Panc1 (cell line): Measurements from ENCODE around the gene COX5A. TPM values are rescaled to one million over a fixed set of nuclear protein-coding genes. Genes with fewer than 3 reads are reported as not detected.

Source experiments
- ATAC-seq: fragments of 200-7000 bp; cut with Tn5 transposase; 2 replicates; pipeline ENCODE4 v1.9.1; 2020; ENCODE audit warnings: mild to moderate bottlenecking, moderate library complexity
- BruUV-seq: library from RNA; stranded (reverse); fragments of 400-500 nt; replicated peaks from 2 replicates; lab custom pipeline; 2021; lab: Mats Ljungman, UMichigan
- CTCF ChIA-PET: fragments of 300-600 bp; sonication (Branson Sonifier 250); formaldehyde crosslinking; loops from one replicate; lab custom pipeline; 2022; ENCODE audit warnings: antibody characterized with exemption; lab: Charles Lee
- POLR2A ChIA-PET: fragments of 300-600 bp; sonication (Branson Sonifier 250); formaldehyde crosslinking; loops from one replicate; lab custom pipeline; 2022; ENCODE audit warnings: antibody characterized with exemption; lab: Charles Lee
- DNase-seq: peaks from one replicate; pipeline ENCODE4 v3.0.0-alpha.2; 2010; ENCODE audit warnings: low read depth, low spot score
- H3K27ac ChIP-seq: 2 replicates; pipeline ENCODE4 v1.5.1; 2011; ENCODE audit warnings: mild to moderate bottlenecking, low read length, inconsistent platforms
- H3K27me3 ChIP-seq: fragments of 200-500 bp; sonication (Bioruptor generic); 2 replicates; pipeline ENCODE4 v1.6.0; 2014; ENCODE audit warnings: low read length, inconsistent platforms; ENCODE audit not compliant: control insufficient read depth, insufficient read depth
- H3K36me3 ChIP-seq: fragments of 200-500 bp; sonication (Bioruptor generic); 2 replicates; pipeline ENCODE4 v1.5.1; 2014; ENCODE audit warnings: inconsistent platforms, mild to moderate bottlenecking, low read length, moderate library complexity; ENCODE audit not compliant: control insufficient read depth, insufficient read depth
- H3K4me1 ChIP-seq: 2 replicates; pipeline ENCODE4 v1.5.1; 2011; ENCODE audit warnings: inconsistent platforms, mild to moderate bottlenecking, low read length, moderate library complexity; ENCODE audit not compliant: control insufficient read depth, insufficient read depth
- H3K4me3 ChIP-seq, 2 experiments: 2 replicates each; pipeline ENCODE4 v1.5.1; 2011 to 2012; ENCODE audit warnings: low read depth in 2 of 2, low read length in 2 of 2, mild to moderate bottlenecking in 2 of 2, inconsistent platforms in 1 of 2, moderate library complexity in 1 of 2
- H3K9me3 ChIP-seq: fragments of 200-500 bp; sonication (Bioruptor generic); 2 replicates; pipeline ENCODE4 v1.5.1; 2014; ENCODE audit warnings: low read depth, mild to moderate bottlenecking, inconsistent platforms, low read length, moderate library complexity; ENCODE audit not compliant: control insufficient read depth, insufficient read depth
- CTCF ChIP-seq: fragments of 450-650 bp; IDR thresholded peaks from 2 replicates; pipeline ENCODE4 v1.5.1; 2017; ENCODE audit warnings: mild to moderate bottlenecking
- POLR2AphosphoS5 ChIP-seq: IDR thresholded peaks from 2 replicates; pipeline ENCODE4 v1.6.1; 2012; ENCODE audit warnings: mild to moderate bottlenecking, low read depth, low read length, moderate library complexity
- REST ChIP-seq, 2 experiments: IDR thresholded peaks; 2 replicates each; pipeline ENCODE4 v1.6.1; 2011 to 2012; ENCODE audit warnings: low read depth in 2 of 2, control low read depth in 1 of 2, low read length in 1 of 2, mild to moderate bottlenecking in 1 of 2, moderate library complexity in 1 of 2; ENCODE audit not compliant: insufficient read depth in 1 of 2
- SIN3A ChIP-seq: IDR thresholded peaks from 2 replicates; pipeline ENCODE4 v1.6.1; 2012; ENCODE audit warnings: low read depth, mild to moderate bottlenecking, low read length, moderate library complexity, borderline replicate concordance; ENCODE audit not compliant: insufficient read depth
- TCF7L2 ChIP-seq: IDR thresholded peaks from 2 replicates; pipeline ENCODE4 v1.6.1; 2011; ENCODE audit warnings: mild to moderate bottlenecking, low read depth, low read length, inconsistent platforms
- in situ Hi-C: cut with HindIII; loops from 2 replicates; pipeline ENCODE4 v1.10.0; 2016; ENCODE audit warnings: low sequenced_read_pairs, low pct_unique_long_range_greater_than_20kb
- intact Hi-C: fragments of 100-400 bp; cut with micrococcal nuclease; formaldehyde crosslinking; loops from one replicate; pipeline ENCODE4 v1.10.0; 2022; ENCODE audit not compliant: unreplicated experiment
- total RNA-seq: library from RNA; stranded (reverse); gene quantifications from one replicate; pipeline ENCODE4 v1.2.1, GENCODE V29; 2021; ENCODE audit not compliant: unreplicated experiment

COX5A gene
- total RNA-seq, 1 experiment from 2014 or later: 353 TPM

- ChIA-PET POLR2A (no interaction called here), CTCF (no interaction called here)
- TSS peak; percentile 48 for BruUV-seq
- intact Hi-C loops: no loop called here
- H3K27ac ChIP-seq: no peak overlapping the region
- H3K36me3 ChIP-seq: peaks cover 26% of the 10 kb centered on the region
- no peaks in the 10 kb centered on the region for H3K4me1 ChIP-seq
- in situ Hi-C loops: no loop called here
- H3K27me3 ChIP-seq: no peaks in the 10 kb centered on the region
- no peak for DNase-seq
- no peak overlapping the region for H3K4me3 ChIP-seq
- no peaks in the 10 kb centered on the region for H3K9me3 ChIP-seq
- ATAC-seq: no peak
- TF ChIP-seq TCF7L2 (no peak), CTCF (no peak), POLR2AphosphoS5 (no peak), SIN3A (no peak), REST (IDR thresholded peaks at IDR 0.05; ENCODE audit: insufficient read depth in 1 of 2, low read depth in 2 of 2, low read length in 1 of 2) (no peak)
Observed at GRCh38 chr15:74928771-74929198, 9.1 kb downstream of the COX5A start.

GRCh38 chr15:74924525-74924924 is 13.3 kb downstream of the COX5A start:
- no peak for TF ChIP-seq REST (IDR thresholded peaks at IDR 0.05; ENCODE audit: insufficient read depth in 1 of 2, low read depth in 2 of 2, low read length in 1 of 2)
- no peak for TF ChIP-seq POLR2AphosphoS5
- TF ChIP-seq TCF7L2: no peak
- ATAC-seq (no peak), DNase-seq (no peak)
- intact Hi-C loops (no loop called here), in situ Hi-C loops (no loop called here)
- BruUV-seq: TSS peak; percentile 19
- H3K4me1 ChIP-seq: no peaks in the 10 kb centered on the region
- H3K4me3 ChIP-seq: no peak overlapping the region
- H3K27me3 ChIP-seq: no peaks in the 10 kb centered on the region
- peaks cover 42% of the 10 kb centered on the region for H3K36me3 ChIP-seq
- ChIA-PET CTCF (no interaction called here), POLR2A (interaction anchor here (0.6 kb wide), 1 partner anchor 32 kb away, joined by 5 read pairs; no protein-coding TSS in a partner anchor)
- no peaks in the 10 kb centered on the region for H3K9me3 ChIP-seq
- no peak overlapping the region for H3K27ac ChIP-seq
